Mononuclear cell (primary cell): ENCODE data around the gene CD274. TPM values are rescaled to one million over a fixed set of nuclear protein-coding genes. Genes with fewer than 3 reads are reported as not detected.
A peak's percentile ranks its signal among the peaks of the same experiment; 100 is the strongest.
"Not testable (repeated sequence)": the region's sequence is repeated elsewhere in the genome, so short reads cannot be mapped to it uniquely, and the experiment has no call there.

ENCODE experiments used
- H3K27me3 ChIP-seq: 2 replicates; pipeline ENCODE4 v1.6.0; 2011; ENCODE audit warnings: low read length, control low read depth; ENCODE audit not compliant: insufficient read depth
- H3K4me1 ChIP-seq: 2 replicates; pipeline ENCODE4 v1.5.1; 2011; ENCODE audit warnings: mild to moderate bottlenecking, low read length, control low read depth; ENCODE audit not compliant: insufficient read depth
- H3K4me3 ChIP-seq: 2 replicates; pipeline ENCODE4 v1.5.1; 2011; ENCODE audit warnings: mild to moderate bottlenecking, low read length, moderate library complexity
- H3K9me3 ChIP-seq: 2 replicates; pipeline ENCODE4 v1.5.1; 2011; ENCODE audit warnings: low read depth, mild to moderate bottlenecking, control low read depth, low read length
- total RNA-seq: library from RNA; depleted of rRNA; stranded (reverse); fragments of >200 nt; gene quantifications from one replicate; pipeline ENCODE4 v1.2.3, GENCODE V29; 2012

Gene CD274
- 6.2 TPM for total RNA-seq

- peak within 1 kb of the TSS; percentile 80 for H3K4me3 ChIP-seq
- H3K4me1 ChIP-seq, result peaks cover 32% of the 10 kb centered on the region
These were observed at the start of gene CD274 for GRCh38 chr9:5450359-5451091. Gene CD274 (plus strand): TSS chr9:5450542. CDS start chr9:5456114, 5,572 bp downstream.

DNA sequence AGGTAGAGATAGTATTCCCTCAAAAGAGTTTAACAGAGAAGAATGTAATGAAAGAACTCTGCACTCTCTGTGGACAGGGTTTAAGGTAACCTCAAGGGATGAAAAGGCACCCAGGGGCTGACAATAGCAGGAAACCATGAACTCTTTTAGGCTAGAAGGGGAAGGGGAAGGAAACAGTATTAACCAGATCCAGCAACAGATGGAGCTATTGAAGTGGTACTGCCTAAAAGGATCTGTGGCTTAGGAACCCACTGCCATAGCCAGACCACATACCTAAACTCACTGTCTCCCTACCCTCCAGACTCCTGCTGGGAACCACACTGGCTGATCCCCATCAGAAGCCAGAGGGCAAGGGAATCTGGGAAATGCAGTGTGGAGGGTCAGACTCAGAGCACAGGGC lies 48.1 kb upstream of the CD274 start:
- H3K27me3 ChIP-seq, result no peaks in the 10 kb centered on the region
- H3K9me3 ChIP-seq, result no peaks in the 10 kb centered on the region
- peaks cover 3% of the 10 kb centered on the region for H3K4me1 ChIP-seq
- no peak overlapping the region for H3K4me3 ChIP-seq

More at GRCh38 chr9:5450359-5451091, at the start of gene CD274:
- Histone ChIP-seq H3K27me3 (no peaks in the 10 kb centered on the region), H3K9me3 (no peaks in the 10 kb centered on the region)

DNA sequence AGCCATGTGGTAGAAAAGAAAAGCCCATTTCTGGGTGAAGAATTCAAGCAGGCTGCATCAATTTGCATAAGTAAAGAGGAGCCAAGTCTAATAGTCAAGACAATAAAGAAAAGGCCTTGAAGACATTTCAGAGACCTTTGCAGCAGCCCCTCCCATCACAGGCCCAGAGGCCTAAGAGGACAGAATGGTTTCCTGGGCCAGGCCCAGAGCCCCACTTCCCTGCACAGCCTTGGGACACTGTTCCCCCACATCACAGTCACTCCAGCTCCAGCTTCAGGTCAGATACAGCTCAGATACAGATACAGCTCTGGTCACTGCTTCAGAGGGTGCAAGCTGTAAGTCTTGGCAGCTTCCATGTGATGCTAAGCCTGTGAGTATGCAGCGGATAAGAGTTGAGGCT lies 41.7 kb upstream of the CD274 start:
- Histone ChIP-seq H3K9me3 (peaks cover 15% of the 10 kb centered on the region), H3K27me3 (no peaks in the 10 kb centered on the region), H3K4me1 (no peaks in the 10 kb centered on the region), H3K4me3 (no peak overlapping the region)

DNA sequence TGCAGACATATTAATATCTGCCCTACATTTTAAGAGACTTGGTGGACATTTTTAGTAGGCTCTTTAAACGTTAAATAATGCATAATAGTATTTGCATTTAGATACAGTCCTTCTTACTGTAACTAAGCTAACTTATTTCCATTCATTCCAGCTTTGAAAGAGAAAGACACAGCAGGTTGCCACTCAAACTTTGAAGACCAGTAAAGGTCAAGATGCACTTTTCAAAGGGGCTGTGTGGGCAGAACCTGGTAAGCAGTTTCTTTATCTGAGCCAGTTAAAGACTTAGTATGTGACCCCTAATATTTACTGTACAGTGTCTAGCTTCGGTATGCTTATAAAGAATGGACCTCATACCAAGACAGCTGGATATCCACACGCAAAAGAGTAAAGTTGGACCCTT lies 33.4 kb upstream of the CD274 start:
- no peaks in the 10 kb centered on the region for H3K4me1 ChIP-seq
- H3K4me3 ChIP-seq, result no peak overlapping the region
- no peaks in the 10 kb centered on the region for H3K9me3 ChIP-seq
- no peaks in the 10 kb centered on the region for H3K27me3 ChIP-seq

DNA sequence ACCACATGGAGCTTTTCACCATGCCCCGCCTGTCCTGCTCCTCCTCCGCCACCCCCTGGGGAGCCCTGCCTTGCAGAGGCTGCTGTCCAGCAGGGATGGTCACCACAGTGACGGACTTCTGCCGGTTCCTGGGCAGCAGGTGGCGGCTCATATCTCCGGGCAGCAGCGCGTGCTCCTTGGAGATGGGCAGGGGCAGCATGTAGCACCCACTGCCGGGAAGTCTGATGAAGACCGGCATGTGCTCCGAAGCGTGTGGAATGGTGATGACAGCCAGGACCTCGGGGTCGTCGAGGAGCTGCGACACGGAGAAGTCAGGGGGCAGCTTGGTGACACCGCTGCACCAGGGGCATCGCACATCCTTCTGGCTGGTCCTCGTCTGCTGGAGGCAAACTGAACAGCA lies 31.9 kb upstream of the CD274 start:
- no peaks in the 10 kb centered on the region for H3K27me3 ChIP-seq
- H3K4me3 ChIP-seq, result no peak overlapping the region
- H3K4me1 ChIP-seq, result no peaks in the 10 kb centered on the region
- H3K9me3 ChIP-seq, result no peaks in the 10 kb centered on the region

DNA sequence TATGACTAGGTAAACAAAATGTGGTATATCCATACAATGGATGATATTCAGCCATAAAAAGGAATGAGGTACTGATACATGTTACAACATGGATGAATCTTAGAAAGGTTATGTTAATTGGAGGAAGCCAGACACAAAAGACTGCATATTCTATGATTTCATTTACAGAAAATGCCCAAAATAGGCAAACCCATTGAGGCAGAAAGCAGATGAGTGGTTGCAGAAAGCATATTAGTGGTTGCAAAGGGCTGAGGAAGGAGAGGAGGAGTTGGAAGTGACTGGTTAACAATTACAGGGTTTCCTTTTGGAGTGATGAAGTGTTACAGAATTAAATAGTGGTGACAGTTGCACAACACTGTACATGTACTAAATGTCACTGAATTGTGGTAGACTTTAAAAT lies 30.4 kb upstream of the CD274 start:
- H3K9me3 ChIP-seq, result no peaks in the 10 kb centered on the region
- H3K4me3 ChIP-seq, result no peak overlapping the region
- H3K4me1 ChIP-seq, result no peaks in the 10 kb centered on the region
- H3K27me3 ChIP-seq, result no peaks in the 10 kb centered on the region

DNA sequence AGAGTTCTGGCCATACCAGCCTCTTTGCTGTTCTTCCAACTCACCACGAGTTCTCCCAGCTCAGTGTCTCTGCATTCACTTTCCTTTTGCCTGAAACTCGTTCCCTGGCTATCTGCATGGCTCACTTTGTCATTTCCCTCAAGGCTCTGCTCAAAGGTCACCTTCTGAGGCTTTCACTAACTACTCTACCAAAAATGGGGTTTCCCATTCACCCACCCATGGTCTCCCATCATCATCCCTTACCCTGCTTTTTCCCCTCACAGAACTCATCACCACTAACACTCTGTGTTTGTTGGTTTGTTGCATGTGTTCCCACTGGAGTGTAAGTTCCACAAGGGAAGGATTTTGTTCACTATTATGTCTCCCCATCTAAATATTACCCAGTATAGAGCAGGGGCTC lies 29.2 kb upstream of the CD274 start:
- no peaks in the 10 kb centered on the region for H3K9me3 ChIP-seq
- H3K4me1 ChIP-seq, result no peaks in the 10 kb centered on the region
- no peaks in the 10 kb centered on the region for H3K27me3 ChIP-seq
- no peak overlapping the region for H3K4me3 ChIP-seq

GRCh38 chr9:5422276-5422675 lies 28.1 kb upstream of the CD274 start:
- Histone ChIP-seq H3K27me3 (no peaks in the 10 kb centered on the region), H3K4me3 (no peak overlapping the region), H3K4me1 (no peaks in the 10 kb centered on the region), H3K9me3 (no peaks in the 10 kb centered on the region)

- Histone ChIP-seq H3K4me3 (no peak overlapping the region), H3K9me3 (no peaks in the 10 kb centered on the region), H3K4me1 (no peaks in the 10 kb centered on the region), H3K27me3 (no peaks in the 10 kb centered on the region)
These were observed 25.2 kb upstream of the CD274 start for GRCh38 chr9:5425006-5425628.

GRCh38 chr9:5427005-5427404 lies 23.3 kb upstream of the CD274 start:
- Histone ChIP-seq H3K27me3 (no peaks in the 10 kb centered on the region), H3K4me3 (no peak overlapping the region), H3K9me3 (no peaks in the 10 kb centered on the region), H3K4me1 (no peaks in the 10 kb centered on the region)

- Histone ChIP-seq H3K9me3 (no peaks in the 10 kb centered on the region), H3K27me3 (no peaks in the 10 kb centered on the region), H3K4me3 (no peak overlapping the region), H3K4me1 (no peaks in the 10 kb centered on the region)
These were observed 22.2 kb upstream of the CD274 start for GRCh38 chr9:5428172-5428571.

- Histone ChIP-seq H3K4me1 (no peaks in the 10 kb centered on the region), H3K4me3 (no peak overlapping the region)
These were observed 21.4 kb upstream of the CD274 start for GRCh38 chr9:5428794-5429528.

GRCh38 chr9:5429873-5430564 lies 20.3 kb upstream of the CD274 start:
- no peaks in the 10 kb centered on the region for H3K27me3 ChIP-seq
- no peaks in the 10 kb centered on the region for H3K9me3 ChIP-seq
- H3K4me3 ChIP-seq, result no peak overlapping the region
- no peaks in the 10 kb centered on the region for H3K4me1 ChIP-seq

More at GRCh38 chr9:5428794-5429528, 21.4 kb upstream of the CD274 start:
- Histone ChIP-seq H3K9me3 (no peaks in the 10 kb centered on the region), H3K27me3 (no peaks in the 10 kb centered on the region)

- H3K9me3 ChIP-seq, result no peaks in the 10 kb centered on the region
- no peaks in the 10 kb centered on the region for H3K27me3 ChIP-seq
- H3K4me1 ChIP-seq, result no peaks in the 10 kb centered on the region
- H3K4me3 ChIP-seq, result no peak overlapping the region
These were observed 19.4 kb upstream of the CD274 start for GRCh38 chr9:5430912-5431311.

- H3K4me1 ChIP-seq, result peaks cover 14% of the 10 kb centered on the region
- H3K27me3 ChIP-seq, H3K4me3 ChIP-seq, H3K9me3 ChIP-seq: not testable (repeated sequence)
These were observed 17.5 kb upstream of the CD274 start for GRCh38 chr9:5432890-5433289.
